MV-4-11 (cell line): ENCODE measurements around the gene ITPR1.

ENCODE experiments used
- DNase-seq: peaks from one replicate; lab custom pipeline; 2025; lab: John Stamatoyannopoulos, UW

Gene ITPR1

GRCh38 chr3:4720316-4721075, 227.3 kb downstream of the ITPR1 start:
- peak; percentile 17 for DNase-seq

- no peak for DNase-seq
Measured at GRCh38 chr3:4721511-4721911, 228.4 kb downstream of the ITPR1 start.

GRCh38 chr3:4722103-4722502, 229.0 kb downstream of the ITPR1 start:
- DNase-seq, result peak; percentile 68

DNA sequence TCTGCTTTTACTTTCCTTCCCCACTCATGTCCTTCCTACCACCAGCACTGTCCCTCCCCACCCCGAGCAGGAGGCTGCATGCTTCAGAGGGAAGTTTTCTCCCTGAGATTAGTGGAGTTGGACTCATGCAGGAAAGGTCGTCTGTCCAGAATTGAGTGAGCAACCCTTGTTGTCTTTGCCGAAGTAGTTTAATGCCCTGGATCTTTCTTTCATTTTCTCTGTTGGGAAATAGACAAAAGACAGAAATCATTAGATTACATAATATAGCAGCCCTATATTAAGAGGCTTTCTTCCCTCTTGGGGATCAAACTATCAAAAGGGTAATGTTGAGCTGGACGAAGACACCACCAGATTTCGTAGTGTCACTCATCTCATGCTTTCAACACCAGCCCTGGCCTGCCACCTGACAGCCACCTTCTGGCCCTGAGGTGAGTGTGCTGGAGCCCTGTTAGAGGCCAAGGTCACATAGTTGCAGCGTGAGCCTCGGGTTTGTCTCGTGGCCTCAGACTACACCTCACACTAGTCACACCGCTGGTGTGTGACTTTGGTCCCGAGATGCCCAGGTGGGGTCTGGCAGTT, 231.0 kb downstream of the ITPR1 start:
- peak; percentile 19 for DNase-seq

GRCh38 chr3:4726549-4726948, 233.4 kb downstream of the ITPR1 start:
- DNase-seq, result no peak

DNA sequence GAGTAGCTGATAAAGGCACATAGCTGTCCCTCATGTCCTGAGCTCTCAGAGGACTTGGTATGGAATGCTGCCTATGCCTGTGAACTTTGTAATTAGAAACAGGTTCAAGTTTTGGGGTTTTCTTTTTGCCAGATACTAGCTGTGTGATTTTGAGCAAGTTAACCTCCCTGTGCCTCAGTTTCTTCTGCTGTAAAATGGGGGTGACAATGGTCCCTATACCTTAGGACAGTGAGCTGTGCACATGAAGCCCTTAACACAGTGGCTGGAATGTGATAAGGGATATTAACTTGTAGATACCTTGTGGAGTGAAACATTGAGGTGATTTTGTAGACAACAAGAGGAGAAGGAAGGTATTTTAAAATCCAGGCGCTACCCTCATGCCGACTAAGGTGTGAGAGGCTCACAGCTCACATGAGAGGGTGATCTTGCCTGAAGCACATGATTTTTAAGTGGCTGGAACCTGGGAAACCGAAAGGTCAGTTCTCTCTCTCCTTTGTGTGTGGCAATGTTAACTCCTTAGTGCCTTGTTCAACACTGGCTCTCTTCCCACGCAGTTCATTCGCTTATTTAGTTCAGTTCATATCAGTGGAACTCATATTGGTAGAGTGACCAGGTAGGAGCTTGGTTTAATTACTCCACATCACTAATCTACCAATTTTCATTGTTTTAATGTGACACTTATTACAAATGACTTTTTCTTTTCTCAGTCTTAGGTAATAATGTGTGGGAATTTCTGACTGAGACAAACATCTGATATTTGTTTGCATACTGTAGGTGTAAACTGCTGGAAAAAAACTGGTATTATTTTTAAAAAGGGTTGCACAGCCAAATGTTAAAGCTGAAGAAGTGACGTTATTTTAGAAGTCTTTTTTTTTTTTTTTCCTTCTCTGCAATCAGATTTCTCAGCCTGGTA, 236.2 kb downstream of the ITPR1 start:
- no peak for DNase-seq

DNA sequence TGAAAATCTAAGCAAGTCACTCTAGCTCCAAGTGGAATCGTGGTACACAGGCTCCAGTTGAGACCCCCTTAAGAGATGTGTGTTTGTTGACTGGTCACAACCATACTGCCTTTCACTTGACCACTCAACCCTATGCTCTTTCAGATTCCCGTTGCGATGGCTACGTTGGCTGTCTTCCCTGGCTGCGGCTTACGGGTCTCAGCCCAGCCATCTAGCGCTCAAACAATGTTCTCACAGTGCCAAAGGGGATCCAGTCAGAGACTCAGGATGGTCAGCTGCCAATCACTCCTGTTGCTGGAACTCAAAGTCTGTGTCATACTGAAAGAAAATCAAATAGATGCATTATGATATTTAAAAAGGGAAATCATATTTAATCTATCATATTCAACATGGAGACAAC, 237.6 kb downstream of the ITPR1 start:
- DNase-seq, result no peak

DNA sequence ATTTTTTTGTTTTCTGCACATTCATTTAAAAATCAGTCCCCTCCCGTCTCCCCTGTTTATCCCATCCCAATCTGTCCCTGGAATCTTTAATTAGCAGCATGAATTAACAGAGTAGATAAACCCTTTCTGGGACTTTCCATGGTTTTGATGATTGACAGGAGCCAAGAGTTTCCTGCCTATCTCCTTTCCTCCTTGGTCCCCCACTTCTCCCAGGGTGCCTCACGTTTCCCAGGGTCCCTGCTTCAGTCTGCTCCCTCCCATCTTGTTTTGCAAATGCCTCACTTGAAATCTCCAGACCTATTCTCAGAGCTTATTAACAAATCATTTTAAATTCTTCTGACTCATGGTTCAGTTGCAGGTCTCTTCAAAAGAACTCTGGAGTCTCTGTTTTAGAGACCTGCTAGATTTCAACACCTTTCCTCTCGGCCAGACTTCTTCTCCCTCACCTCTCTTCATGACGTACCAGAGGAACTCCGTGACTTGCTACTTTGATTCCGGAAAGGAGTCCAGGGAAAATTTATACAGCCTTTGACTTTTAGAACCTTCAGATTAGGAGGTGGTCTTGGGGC, 238.5 kb downstream of the ITPR1 start:
- no peak for DNase-seq

DNA sequence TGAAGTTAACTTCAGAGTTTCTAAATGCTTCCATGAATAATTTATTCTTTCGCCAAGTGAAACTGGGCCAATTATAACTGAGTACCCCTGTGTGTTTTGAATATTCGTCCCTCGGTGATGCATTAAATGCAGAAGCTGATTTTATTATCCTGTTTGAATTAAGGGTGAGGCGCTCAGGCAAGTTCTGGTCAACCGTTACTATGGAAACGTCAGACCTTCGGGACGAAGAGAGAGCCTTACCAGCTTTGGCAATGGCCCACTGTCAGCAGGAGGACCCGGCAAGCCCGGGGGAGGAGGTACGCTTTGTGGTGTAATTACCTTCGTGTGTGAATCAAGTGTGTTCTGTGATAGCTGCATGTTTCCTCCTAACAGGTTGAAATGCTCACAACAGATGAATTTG, 239.8 kb downstream of the ITPR1 start:
- no peak for DNase-seq

GRCh38 chr3:4734454-4734853, 241.3 kb downstream of the ITPR1 start:
- no peak for DNase-seq

DNA sequence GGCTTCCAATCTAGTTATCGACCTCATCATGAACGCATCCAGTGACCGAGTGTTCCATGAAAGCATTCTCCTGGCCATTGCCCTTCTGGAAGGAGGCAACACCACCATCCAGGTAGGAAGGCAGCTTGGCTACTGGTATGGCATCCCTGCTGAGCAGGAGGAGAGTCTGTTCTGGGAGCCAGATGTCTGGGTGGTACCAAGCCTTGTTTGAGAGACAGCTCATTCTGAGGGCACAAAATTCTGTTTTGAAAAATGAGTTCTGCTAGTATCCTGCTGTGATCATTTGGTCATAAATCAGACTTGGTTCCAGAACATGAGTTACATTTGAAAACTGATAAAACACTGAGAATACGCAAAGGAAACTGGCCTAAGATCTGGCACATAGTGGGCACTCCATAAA, 242.1 kb downstream of the ITPR1 start:
- no peak for DNase-seq

GRCh38 chr3:4736284-4736861, 243.2 kb downstream of the ITPR1 start:
- peak; percentile 41 for DNase-seq

GRCh38 chr3:4738737-4739274, 245.7 kb downstream of the ITPR1 start:
- peak; percentile 98 for DNase-seq

GRCh38 chr3:4739289-4740236, 246.4 kb downstream of the ITPR1 start:
- DNase-seq, result peak; percentile 97

DNA sequence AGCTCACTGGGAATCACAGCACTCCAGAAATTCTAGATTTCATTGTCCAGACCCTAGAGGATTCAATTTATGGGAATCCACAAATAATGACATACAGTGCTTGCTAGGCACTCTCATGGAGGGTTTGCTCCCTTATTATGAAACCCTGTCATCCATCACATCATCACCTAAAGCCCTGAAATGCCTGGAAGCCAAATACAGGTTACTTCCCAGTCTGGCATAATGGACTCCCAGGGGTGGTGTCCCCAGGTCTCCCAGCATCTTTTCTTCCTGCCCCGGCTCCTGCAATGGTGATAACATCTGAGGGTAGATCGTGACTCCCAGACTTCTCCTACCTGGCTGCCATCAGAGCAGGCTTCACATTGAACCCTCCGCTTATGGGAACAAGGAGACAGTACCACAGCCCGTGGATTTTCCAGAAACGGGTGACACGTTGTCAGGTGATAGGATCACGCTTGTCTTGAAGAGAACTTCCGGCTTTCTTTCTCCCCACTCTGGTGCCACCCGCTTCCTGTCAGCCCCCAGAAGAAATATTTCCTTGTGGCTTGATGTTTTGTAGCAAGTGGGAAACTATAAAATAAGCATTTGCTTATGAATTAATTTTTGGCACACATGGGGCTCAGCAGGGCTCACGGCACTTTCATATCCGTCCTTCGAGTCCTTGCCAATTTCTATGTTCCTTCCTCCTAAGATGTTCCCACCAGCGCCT, 247.4 kb downstream of the ITPR1 start:
- DNase-seq, result peak; percentile 43

- DNase-seq, result no peak
Measured at GRCh38 chr3:4741106-4741403, 247.9 kb downstream of the ITPR1 start.

GRCh38 chr3:4741404-4742307, 248.5 kb downstream of the ITPR1 start:
- peak; percentile 98 for DNase-seq

- no peak for DNase-seq
Measured at GRCh38 chr3:4742359-4742758, 249.2 kb downstream of the ITPR1 start.

DNA sequence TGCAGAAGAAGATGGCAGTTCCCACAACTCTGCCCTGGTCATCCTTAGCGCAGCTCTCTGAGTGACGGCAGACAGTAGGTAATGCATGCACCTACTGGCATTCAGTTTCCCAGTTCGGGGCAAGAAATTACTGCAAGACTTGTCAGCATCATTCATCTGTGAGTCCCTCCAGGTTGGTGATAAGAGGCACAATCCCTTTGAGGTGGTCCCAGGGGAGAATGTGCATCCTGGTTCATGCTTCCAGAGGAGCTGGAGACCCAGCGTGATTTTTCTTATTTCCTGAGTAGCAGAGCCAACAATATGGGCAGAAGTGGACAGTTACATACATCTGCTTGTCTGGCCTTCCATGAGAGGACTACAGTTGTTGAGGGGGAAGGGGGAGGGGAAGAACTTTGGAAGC, 250.2 kb downstream of the ITPR1 start:
- no peak for DNase-seq
